Vagina (tissue), 2 donors: ENCODE results near the gene VPS26C. TPM values are rescaled to one million over a fixed set of nuclear protein-coding genes. Genes with fewer than 3 reads are reported as not detected.
"Not testable (repeated sequence)": the region's sequence is repeated elsewhere in the genome, so short reads cannot be mapped to it uniquely, and the experiment has no call there.

Source experiments
- DNase-seq, 2 donors: peaks; one replicate each; pipeline ENCODE4 v3.0.0-alpha.2; 2017; ENCODE audit errors: extremely low spot score in 2 of 2
- H3K27ac ChIP-seq: fragments of 200-600 bp; sonication (generic); one replicate; pipeline ENCODE4 v1.5.1; 2019
- H3K27me3 ChIP-seq: fragments of 200-600 bp; sonication (generic); one replicate; pipeline ENCODE4 v1.5.1; 2019
- H3K36me3 ChIP-seq, 2 donors: fragments of 200-600 bp; sonication (generic); one replicate each; pipeline ENCODE4 v1.5.1; 2017 to 2019
- H3K4me1 ChIP-seq: fragments of 200-600 bp; sonication (generic); one replicate; pipeline ENCODE4 v1.5.1; 2019
- H3K4me3 ChIP-seq, 2 donors: fragments of 200-600 bp; sonication (generic); 1 replicate in 1 of 2; 2 replicates in 1 of 2; pipeline ENCODE4 v1.5.1; 2016 to 2019
- H3K9me3 ChIP-seq: fragments of 200-600 bp; sonication (generic); one replicate; pipeline ENCODE4 v1.5.1; 2019
- CTCF ChIP-seq, 3 experiments: fragments of 450-650 bp in 2 of 3; fragments of 200-600 bp in 1 of 3; sonication (generic) in 1 of 3; IDR thresholded peaks; one replicate each; pipeline ENCODE4 v1.5.1; 2017 to 2019; ENCODE audit warnings: antibody characterized with exemption in 3 of 3, mild to moderate bottlenecking in 2 of 3, moderate library complexity in 2 of 3
- POLR2A ChIP-seq, 2 donors: fragments of 450-650 bp; IDR thresholded peaks; one replicate each; pipeline ENCODE4 v1.6.1; 2017; ENCODE audit warnings: antibody characterized with exemption in 2 of 2, mild to moderate bottlenecking in 2 of 2, moderate library complexity in 2 of 2
- POLR2AphosphoS5 ChIP-seq, 2 donors: sonication (generic); formaldehyde crosslinking; IDR thresholded peaks; one replicate each; pipeline ENCODE4 v1.9.0; 2017; ENCODE audit warnings: antibody characterized with exemption in 2 of 2, mild to moderate bottlenecking in 2 of 2, low read depth in 1 of 2; ENCODE audit not compliant: insufficient read depth in 1 of 2
- intact Hi-C: fragments of 100-400 bp; cut with DNase I; formaldehyde crosslinking; loops from one replicate; pipeline ENCODE4 v1.15.1; 2023
- total RNA-seq: library from RNA; depleted of rRNA; stranded (reverse); fragments of >200 nt; gene quantifications from one replicate; pipeline ENCODE4 v1.2.3, GENCODE V29; 2016

VPS26C gene
- total RNA-seq, 1 donor from 2014 or later, result 49.6 TPM

GRCh38 chr21:37224861-37225839 lies 42.0 kb downstream of the VPS26C start:
- TF ChIP-seq POLR2A (IDR thresholded peaks at IDR 0.05) (no peak), POLR2AphosphoS5 (IDR thresholded peaks at IDR 0.05; ENCODE audit: insufficient read depth in 1 of 2, low read depth in 1 of 2) (no peak), CTCF (IDR thresholded peaks at IDR 0.05) (no peak)
- no peak overlapping the region for H3K4me3 ChIP-seq
- intact Hi-C loops, result no loop called here
- H3K36me3 ChIP-seq, result peaks cover 0 to 60% of the 10 kb centered on the region in 2 donors
- peaks cover 13% of the 10 kb centered on the region for H3K4me1 ChIP-seq
- H3K27ac ChIP-seq, result no peak overlapping the region
- H3K27me3 ChIP-seq, result no peaks in the 10 kb centered on the region
- H3K9me3 ChIP-seq, result no peaks in the 10 kb centered on the region
- DNase-seq, result peak in 1 of 2 donors; percentile 56

GRCh38 chr21:37223804-37224345 lies 43.3 kb downstream of the VPS26C start:
- Histone ChIP-seq H3K4me3 (no peak overlapping the region), H3K27ac (no peak overlapping the region), H3K27me3 (no peaks in the 10 kb centered on the region), H3K36me3 (peaks cover 0 to 51% of the 10 kb centered on the region in 2 donors), H3K4me1 (peaks cover 20% of the 10 kb centered on the region), H3K9me3 (no peaks in the 10 kb centered on the region)
- peak in 1 of 2 donors; percentile 64 for DNase-seq
- TF ChIP-seq POLR2A (IDR thresholded peaks at IDR 0.05) (no peak), CTCF (IDR thresholded peaks at IDR 0.05) (no peak), POLR2AphosphoS5 (IDR thresholded peaks at IDR 0.05; ENCODE audit: insufficient read depth in 1 of 2, low read depth in 1 of 2) (no peak)
- intact Hi-C loops, result no loop called here

- Histone ChIP-seq H3K36me3 (peaks cover 0 to 35% of the 10 kb centered on the region in 2 donors), H3K4me1 (peaks cover 20% of the 10 kb centered on the region)
- H3K9me3 ChIP-seq, H3K27ac ChIP-seq, H3K4me3 ChIP-seq, H3K27me3 ChIP-seq, intact Hi-C loops, DNase-seq: not testable (repeated sequence)
These were observed 44.9 kb downstream of the VPS26C start for GRCh38 chr21:37222248-37222647.

- TF ChIP-seq POLR2A (IDR thresholded peaks at IDR 0.05) (peak in 1 of 2 donors; percentile 35), POLR2AphosphoS5 (IDR thresholded peaks at IDR 0.05; ENCODE audit: insufficient read depth in 1 of 2, low read depth in 1 of 2) (peak; percentile 92 to 93), CTCF (IDR thresholded peaks at IDR 0.05) (peak in 1 of 3 experiments; percentile 21)
- intact Hi-C loops, result no loop called here
- Histone ChIP-seq H3K27me3 (no peaks in the 10 kb centered on the region), H3K27ac (peak overlapping the region; percentile 91), H3K4me1 (peaks cover 20% of the 10 kb centered on the region), H3K9me3 (no peaks in the 10 kb centered on the region), H3K36me3 (peaks cover 0 to 26% of the 10 kb centered on the region in 2 donors), H3K4me3 (peak overlapping the region; percentile 63)
- DNase-seq, result peak in 1 of 2 donors; percentile 94
These were observed 46.0 kb downstream of the VPS26C start for GRCh38 chr21:37220981-37221664.

GRCh38 chr21:37220433-37220980 lies 46.6 kb downstream of the VPS26C start:
- Histone ChIP-seq H3K9me3 (no peaks in the 10 kb centered on the region), H3K4me3 (peak overlapping the region; percentile 63), H3K27me3 (no peaks in the 10 kb centered on the region), H3K27ac (peak overlapping the region; percentile 91), H3K4me1 (peaks cover 20% of the 10 kb centered on the region), H3K36me3 (peaks cover 0 to 21% of the 10 kb centered on the region in 2 donors)
- TF ChIP-seq POLR2A (IDR thresholded peaks at IDR 0.05) (no peak), POLR2AphosphoS5 (IDR thresholded peaks at IDR 0.05; ENCODE audit: insufficient read depth in 1 of 2, low read depth in 1 of 2) (no peak), CTCF (IDR thresholded peaks at IDR 0.05) (peak in 1 of 3 experiments; percentile 24)
- intact Hi-C loops, result no loop called here
- no peak for DNase-seq
